ENCODE results near the gene ZNF83. TPM values are rescaled to one million over a fixed set of nuclear protein-coding genes. Genes with fewer than 3 reads are reported as not detected.

The ZNF83 gene
- polyA plus RNA-seq, 1 donor from 2014 or later = 69.3 TPM

DNA sequence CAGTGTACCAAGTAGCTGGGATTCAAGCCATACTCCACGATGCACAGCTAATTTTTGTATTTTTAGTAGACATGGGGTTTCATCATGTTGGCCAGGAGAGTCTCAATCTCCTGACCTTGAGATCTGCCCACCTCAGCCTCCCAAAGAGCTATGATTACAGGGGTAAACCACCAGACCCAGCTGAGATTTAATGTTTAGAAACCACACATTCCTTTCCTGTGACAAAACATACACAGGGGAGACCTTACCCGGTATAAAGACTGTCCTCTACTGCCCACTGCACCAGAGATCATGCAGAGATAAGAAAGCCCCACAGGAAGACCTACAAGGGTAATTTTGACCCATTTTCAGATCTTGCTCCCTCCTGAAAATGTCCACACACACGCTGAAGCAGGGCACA, 22.8 kb upstream of the ZNF83 start:
- no peaks in the 10 kb centered on the region for H3F3A ChIP-seq (ENCODE audit: insufficient read depth, low read length, poor library complexity, severe bottlenecking)
- H3K27me3 ChIP-seq (ENCODE audit: insufficient read depth, low read depth, low read length) = no peaks in the 10 kb centered on the region
- TF ChIP-seq, protein P1, sequence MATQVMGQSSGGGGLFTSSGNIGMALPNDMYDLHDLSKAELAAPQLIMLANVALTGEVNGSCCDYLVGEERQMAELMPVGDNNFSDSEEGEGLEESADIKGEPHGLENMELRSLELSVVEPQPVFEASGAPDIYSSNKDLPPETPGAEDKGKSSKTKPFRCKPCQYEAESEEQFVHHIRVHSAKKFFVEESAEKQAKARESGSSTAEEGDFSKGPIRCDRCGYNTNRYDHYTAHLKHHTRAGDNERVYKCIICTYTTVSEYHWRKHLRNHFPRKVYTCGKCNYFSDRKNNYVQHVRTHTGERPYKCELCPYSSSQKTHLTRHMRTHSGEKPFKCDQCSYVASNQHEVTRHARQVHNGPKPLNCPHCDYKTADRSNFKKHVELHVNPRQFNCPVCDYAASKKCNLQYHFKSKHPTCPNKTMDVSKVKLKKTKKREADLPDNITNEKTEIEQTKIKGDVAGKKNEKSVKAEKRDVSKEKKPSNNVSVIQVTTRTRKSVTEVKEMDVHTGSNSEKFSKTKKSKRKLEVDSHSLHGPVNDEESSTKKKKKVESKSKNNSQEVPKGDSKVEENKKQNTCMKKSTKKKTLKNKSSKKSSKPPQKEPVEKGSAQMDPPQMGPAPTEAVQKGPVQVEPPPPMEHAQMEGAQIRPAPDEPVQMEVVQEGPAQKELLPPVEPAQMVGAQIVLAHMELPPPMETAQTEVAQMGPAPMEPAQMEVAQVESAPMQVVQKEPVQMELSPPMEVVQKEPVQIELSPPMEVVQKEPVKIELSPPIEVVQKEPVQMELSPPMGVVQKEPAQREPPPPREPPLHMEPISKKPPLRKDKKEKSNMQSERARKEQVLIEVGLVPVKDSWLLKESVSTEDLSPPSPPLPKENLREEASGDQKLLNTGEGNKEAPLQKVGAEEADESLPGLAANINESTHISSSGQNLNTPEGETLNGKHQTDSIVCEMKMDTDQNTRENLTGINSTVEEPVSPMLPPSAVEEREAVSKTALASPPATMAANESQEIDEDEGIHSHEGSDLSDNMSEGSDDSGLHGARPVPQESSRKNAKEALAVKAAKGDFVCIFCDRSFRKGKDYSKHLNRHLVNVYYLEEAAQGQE (IDR thresholded peaks at IDR 0.05; ENCODE audit: borderline replicate concordance) = no peak
- TF ChIP-seq EP300 (conservative IDR thresholded peaks at IDR 0.05; ENCODE audit: poor library complexity, severe bottlenecking) (no peak), EZH2 (IDR thresholded peaks at IDR 0.05; ENCODE audit: borderline replicate concordance, insufficient read depth, low read length, poor library complexity, severe bottlenecking) (no peak), RAD21 (conservative IDR thresholded peaks at IDR 0.05) (no peak), SMC3 (conservative IDR thresholded peaks at IDR 0.05; ENCODE audit: poor library complexity) (no peak), MXI1 (conservative IDR thresholded peaks at IDR 0.05; ENCODE audit: poor library complexity, severe bottlenecking) (no peak), TAF1 (IDR thresholded peaks at IDR 0.05; ENCODE audit: low read depth) (no peak)
- TF ChIP-seq, protein P2, sequence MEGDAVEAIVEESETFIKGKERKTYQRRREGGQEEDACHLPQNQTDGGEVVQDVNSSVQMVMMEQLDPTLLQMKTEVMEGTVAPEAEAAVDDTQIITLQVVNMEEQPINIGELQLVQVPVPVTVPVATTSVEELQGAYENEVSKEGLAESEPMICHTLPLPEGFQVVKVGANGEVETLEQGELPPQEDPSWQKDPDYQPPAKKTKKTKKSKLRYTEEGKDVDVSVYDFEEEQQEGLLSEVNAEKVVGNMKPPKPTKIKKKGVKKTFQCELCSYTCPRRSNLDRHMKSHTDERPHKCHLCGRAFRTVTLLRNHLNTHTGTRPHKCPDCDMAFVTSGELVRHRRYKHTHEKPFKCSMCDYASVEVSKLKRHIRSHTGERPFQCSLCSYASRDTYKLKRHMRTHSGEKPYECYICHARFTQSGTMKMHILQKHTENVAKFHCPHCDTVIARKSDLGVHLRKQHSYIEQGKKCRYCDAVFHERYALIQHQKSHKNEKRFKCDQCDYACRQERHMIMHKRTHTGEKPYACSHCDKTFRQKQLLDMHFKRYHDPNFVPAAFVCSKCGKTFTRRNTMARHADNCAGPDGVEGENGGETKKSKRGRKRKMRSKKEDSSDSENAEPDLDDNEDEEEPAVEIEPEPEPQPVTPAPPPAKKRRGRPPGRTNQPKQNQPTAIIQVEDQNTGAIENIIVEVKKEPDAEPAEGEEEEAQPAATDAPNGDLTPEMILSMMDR (IDR thresholded peaks at IDR 0.05; ENCODE audit: poor library complexity, severe bottlenecking) = no peak
- no peaks in the 10 kb centered on the region for H3K79me2 ChIP-seq (replicated peaks; ENCODE audit: insufficient read depth, low read length)
- H3K4me2 ChIP-seq (ENCODE audit: low read length) = no peak overlapping the region
- no peak overlapping the region for H2AFZ ChIP-seq (ENCODE audit: low read depth, low read length)
- no peaks in the 10 kb centered on the region for H3K9me2 ChIP-seq (ENCODE audit: insufficient read depth, low read length)
- no peaks in the 10 kb centered on the region for H3K9me3 ChIP-seq (ENCODE audit: low read length)
- no peaks in the 10 kb centered on the region for H4K20me1 ChIP-seq (ENCODE audit: insufficient read depth)
- no peak overlapping the region for H3K4me3 ChIP-seq (ENCODE audit: low read length)
- H3K36me3 ChIP-seq (ENCODE audit: insufficient read depth, low read length) = no peaks in the 10 kb centered on the region
- H3K27ac ChIP-seq (ENCODE audit: low read length) = no peak overlapping the region
- H3K9ac ChIP-seq (ENCODE audit: low read length) = no peak overlapping the region

DNA sequence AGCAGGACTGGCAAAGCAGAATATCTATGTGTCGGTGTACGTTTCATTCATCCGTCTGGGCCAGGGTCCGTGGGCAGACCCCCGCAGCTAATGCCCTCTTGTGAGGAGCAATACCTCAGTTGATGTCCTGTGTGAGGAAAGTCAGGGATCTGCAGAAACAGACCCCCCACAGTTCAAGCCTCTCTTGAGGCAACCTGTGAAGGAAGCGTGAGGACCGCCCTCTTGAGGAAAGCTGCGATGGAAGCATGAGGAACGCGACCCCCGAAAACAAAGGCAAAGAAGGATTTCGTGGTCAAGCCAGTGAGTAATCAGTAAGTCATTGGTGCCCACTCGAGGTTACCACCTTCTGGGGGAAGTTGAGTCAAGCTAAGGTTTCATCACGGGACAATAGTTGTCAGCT, 20.9 kb upstream of the ZNF83 start:
- Histone ChIP-seq H3K4me3 (ENCODE audit: low read length) (no peak overlapping the region), H3K36me3 (ENCODE audit: insufficient read depth, low read length) (no peaks in the 10 kb centered on the region), H3K9me2 (ENCODE audit: insufficient read depth, low read length) (no peaks in the 10 kb centered on the region), H3K27me3 (ENCODE audit: insufficient read depth, low read depth, low read length) (no peaks in the 10 kb centered on the region), H3K4me2 (ENCODE audit: low read length) (no peak overlapping the region), H3K79me2 (replicated peaks; ENCODE audit: insufficient read depth, low read length) (no peaks in the 10 kb centered on the region), H3K27ac (ENCODE audit: low read length) (no peak overlapping the region), H2AFZ (ENCODE audit: low read depth, low read length) (no peak overlapping the region), H3K9me3 (ENCODE audit: low read length) (no peaks in the 10 kb centered on the region), H3F3A (ENCODE audit: insufficient read depth, low read length, poor library complexity, severe bottlenecking) (no peaks in the 10 kb centered on the region), H4K20me1 (ENCODE audit: insufficient read depth) (no peaks in the 10 kb centered on the region), H3K9ac (ENCODE audit: low read length) (no peak overlapping the region)
- TF ChIP-seq POLR2AphosphoS5 (IDR thresholded peaks at IDR 0.05) (no peak), MXI1 (conservative IDR thresholded peaks at IDR 0.05; ENCODE audit: poor library complexity, severe bottlenecking) (no peak), RAD21 (conservative IDR thresholded peaks at IDR 0.05) (no peak), EP300 (conservative IDR thresholded peaks at IDR 0.05; ENCODE audit: poor library complexity, severe bottlenecking) (no peak), SMC3 (conservative IDR thresholded peaks at IDR 0.05; ENCODE audit: poor library complexity) (no peak), TAF1 (IDR thresholded peaks at IDR 0.05; ENCODE audit: low read depth) (no peak), EZH2 (IDR thresholded peaks at IDR 0.05; ENCODE audit: borderline replicate concordance, insufficient read depth, low read length, poor library complexity, severe bottlenecking) (no peak)
- TF ChIP-seq, protein P2 (IDR thresholded peaks at IDR 0.05; ENCODE audit: poor library complexity, severe bottlenecking) = no peak
- TF ChIP-seq, protein P1 (IDR thresholded peaks at IDR 0.05; ENCODE audit: borderline replicate concordance) = no peak

Data from neural cell (in vitro differentiated cells).